HepG2 (cell line): ENCODE data around the gene EFNA3. TPM values are rescaled to one million over a fixed set of nuclear protein-coding genes. Genes with fewer than 3 reads are reported as not detected.

Experiments used
- BATF2 ChIP-seq: sonication (generic); formaldehyde crosslinking; IDR thresholded peaks from 2 replicates; pipeline ENCODE4 v1.8.0; 2022; ENCODE audit warnings: mild to moderate bottlenecking, missing genetic modification reagents, moderate library complexity
- BCL6 ChIP-seq: IDR thresholded peaks from 2 replicates; pipeline ENCODE4 v1.6.1; 2016; ENCODE audit warnings: missing genetic modification reagents, missing compliant biosample characterization
- BHLHE40 ChIP-seq: IDR thresholded peaks from 2 replicates; pipeline ENCODE4 v1.6.1; 2011; ENCODE audit warnings: low read length, improper control_type of control experiment
- EZH2 ChIP-seq: conservative IDR thresholded peaks from 2 replicates; pipeline ENCODE4 v1.6.1; 2012; ENCODE audit warnings: mild to moderate bottlenecking, low read depth, low read length, moderate library complexity
- GATAD1 ChIP-seq: IDR thresholded peaks from 2 replicates; pipeline ENCODE4 v1.6.1; 2016; ENCODE audit warnings: missing genetic modification reagents, missing compliant biosample characterization
- HDAC2 ChIP-seq: sonication (generic); formaldehyde crosslinking; IDR thresholded peaks from 2 replicates; pipeline ENCODE4 v1.4.0; 2020; ENCODE audit warnings: missing genetic modification reagents
- HNRNPL ChIP-seq: fragments of 200-400 bp; formaldehyde crosslinking; IDR thresholded peaks from 2 replicates; pipeline ENCODE4 v1.6.1; 2017; ENCODE audit warnings: mild to moderate bottlenecking, low read depth, low read length
- MXI1 ChIP-seq: IDR thresholded peaks from 3 replicates; pipeline ENCODE4 v1.6.1; 2012; ENCODE audit warnings: low read depth, low read length, inconsistent platforms, borderline replicate concordance
- NONO ChIP-seq, 2 experiments: fragments of 450-650 bp in 1 of 2; sonication (generic) in 1 of 2; formaldehyde crosslinking in 1 of 2; IDR thresholded peaks in 1 of 2; conservative IDR thresholded peaks in 1 of 2; 2 replicates each; pipeline versions ENCODE4 v1.6.1 to v1.8.0; 2017 to 2022; ENCODE audit warnings: mild to moderate bottlenecking in 1 of 2, missing genetic modification reagents in 1 of 2, moderate library complexity in 1 of 2
- RXRA ChIP-seq: sonication (generic); formaldehyde crosslinking; IDR thresholded peaks from 2 replicates; pipeline ENCODE4 v1.5.1; 2020; ENCODE audit warnings: missing genetic modification reagents
- RXRB ChIP-seq: IDR thresholded peaks from 2 replicates; pipeline ENCODE4 v1.6.1; 2016; ENCODE audit warnings: borderline replicate concordance, missing genetic modification reagents, missing compliant biosample characterization
- STAG1 ChIP-seq: sonication (generic); formaldehyde crosslinking; IDR thresholded peaks from 2 replicates; pipeline ENCODE4 v1.4.0; 2020; ENCODE audit warnings: missing genetic modification reagents
- YY1 ChIP-seq: IDR thresholded peaks from 2 replicates; pipeline ENCODE4 v1.6.1; 2011; ENCODE audit warnings: low read length, low read depth, moderate library complexity, mild to moderate bottlenecking; ENCODE audit not compliant: insufficient read depth, insufficient replicate concordance
- ZBTB33 ChIP-seq: sonication (generic); formaldehyde crosslinking; IDR thresholded peaks from 2 replicates; pipeline ENCODE4 v1.4.0; 2020; ENCODE audit warnings: missing genetic modification reagents
- ZNF230 ChIP-seq: sonication (generic); formaldehyde crosslinking; IDR thresholded peaks from 2 replicates; pipeline ENCODE4 v1.4.0; 2020; ENCODE audit warnings: mild to moderate bottlenecking, missing genetic modification reagents
- ZNF609 ChIP-seq: sonication (generic); formaldehyde crosslinking; IDR thresholded peaks from 2 replicates; pipeline ENCODE4 v1.4.0; 2020; ENCODE audit warnings: mild to moderate bottlenecking, missing genetic modification reagents, borderline replicate concordance
- ZNF687 ChIP-seq: sonication (generic); formaldehyde crosslinking; IDR thresholded peaks from 2 replicates; pipeline ENCODE4 v1.5.1; 2020; ENCODE audit warnings: mild to moderate bottlenecking, missing genetic modification reagents, moderate library complexity
- polyA plus RNA-seq, 8 experiments: library from polyadenylated mRNA; depleted of rRNA in 3 of 8; stranded (reverse) in 7 of 8; unstranded in 1 of 8; fragments of >200 nt; fragmentation: Illumina TruSeq in 4 of 8; extraction: Trizol in 4 of 8; gene quantifications; 2 replicates each; pipeline versions ENCODE4 v1.2.1 to v1.2.3, GENCODE V29; 2011 to 2016; ENCODE audit warnings: low read depth in 4 of 8, missing spikeins in 1 of 8, mixed read lengths in 1 of 8; ENCODE audit not compliant: insufficient read depth in 1 of 8
- total RNA-seq, 5 experiments: library from RNA; depleted of rRNA; stranded (reverse); fragments of >200 nt; fragmentation: Illumina TruSeq; extraction: Trizol; gene quantifications; 2 replicates each; pipeline ENCODE4 v1.2.3, GENCODE V29; 2016; ENCODE audit warnings: low read depth in 1 of 5

EFNA3 gene
- total and polyA plus RNA-seq, 2 of the 13 experiments (the other 11 are each of a cell fraction or from before 2014, with no cell fraction given): 1.0 to 5.7 TPM

GRCh38 chr1:155061381-155062150 lies 17.1 kb upstream of the EFNA3 start (continued):
- TF ChIP-seq ZBTB33 (peak; percentile 24; the same call in 1 of the 2 replicates), GATAD1 (CRISPR knock-in tag) (peak; percentile 25; the same call in 1 of the 2 replicates), RXRB (CRISPR knock-in tag) (no peak), STAG1 (CRISPR knock-in tag) (peak; percentile 95), MXI1 (peak; percentile 39; the same call in 1 of the 3 replicates), RXRA (CRISPR knock-in tag) (peak; percentile 33), EZH2 (no peak), HDAC2 (CRISPR knock-in tag) (no peak), NONO (IDR thresholded peaks at IDR 0.05) (no peak), NONO (CRISPR knock-in tag; conservative IDR thresholded peaks at IDR 0.05) (peak; percentile 44; the same call in 1 of the 2 replicates), ZNF687 (peak; percentile 43), ZNF230 (CRISPR knock-in tag) (0 out of 2 replicates have a peak, but pooled peaks have one; percentile 30), BCL6 (CRISPR knock-in tag) (peak; percentile 25; the same call in 1 of the 2 replicates), BATF2 (no peak), HNRNPL (0 out of 2 replicates have a peak, but pooled peaks have one; percentile 45), BHLHE40 (peak; percentile 21; the same call in 1 of the 2 replicates), ZNF609 (CRISPR knock-in tag) (0 out of 2 replicates have a peak, but pooled peaks have one; percentile 33), YY1 (no peak)
